ENCODE data around the gene ARHGEF10L. TPM values are rescaled to one million over a fixed set of nuclear protein-coding genes. Genes with fewer than 3 reads are reported as not detected.

ARHGEF10L gene
- total RNA-seq, 2 donors from 2014 or later = 81.4 to 93.1 TPM

- 66 to 72% methylated on average over 7 of the region's 7 CpGs for WGBS, 2 donors
- Histone ChIP-seq H3K4me1 (peaks cover 11% of the 10 kb centered on the region), H3K27ac (no peak overlapping the region), H3K9me3 (no peaks in the 10 kb centered on the region), H3K27me3 (no peaks in the 10 kb centered on the region), H3K36me3 (replicated peaks in 1 of 2; ENCODE audit: insufficient read depth in 1 of 2, low read depth in 2 of 2) (peaks cover 0 to 10% of the 10 kb centered on the region in 2 donors), H3K4me3 (no peak overlapping the region)
- DNase-seq = peak; percentile 35 to 58 (median 43)
- intact Hi-C loops (cut with DNase I) = no loop called here
- peak; percentile 47 for ATAC-seq
- TF ChIP-seq CTCF (IDR thresholded peaks at IDR 0.05) (no peak), POLR2A (IDR thresholded peaks at IDR 0.05) (no peak)
Observed at GRCh38 chr1:17686258-17686657, 146.8 kb downstream of the ARHGEF10L start.

DNA sequence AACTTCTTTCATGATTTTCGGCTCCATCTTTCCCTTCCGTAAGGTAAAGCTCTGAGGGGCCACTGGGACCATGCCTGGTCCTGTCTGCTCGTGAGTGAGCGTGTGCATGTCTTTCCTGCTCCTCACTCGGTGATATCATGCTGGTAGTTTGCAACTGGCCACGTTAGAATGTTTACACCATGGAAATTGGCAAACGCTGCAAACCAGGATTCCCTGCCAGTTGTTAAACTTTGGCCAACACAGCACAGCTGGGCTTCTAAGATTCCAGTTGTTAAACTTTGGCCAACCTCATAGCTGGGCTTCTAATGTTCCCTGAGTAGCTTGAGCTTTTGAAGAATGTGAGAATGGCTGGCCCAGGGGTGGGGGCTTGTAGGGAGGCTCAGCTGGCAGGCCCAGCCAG is 147.6 kb downstream of the ARHGEF10L start:
- no peak for DNase-seq
- no peak overlapping the region for H3K27ac ChIP-seq
- H3K4me3 ChIP-seq = no peak overlapping the region
- TF ChIP-seq POLR2A (IDR thresholded peaks at IDR 0.05) = no peak
- no peak for TF ChIP-seq CTCF (IDR thresholded peaks at IDR 0.05)
- ATAC-seq = no peak
- no peaks in the 10 kb centered on the region for H3K9me3 ChIP-seq
- 68 to 71% methylated on average over 7 of the region's 7 CpGs for WGBS, 2 donors
- H3K4me1 ChIP-seq = peaks cover 11% of the 10 kb centered on the region
- H3K27me3 ChIP-seq = no peaks in the 10 kb centered on the region
- H3K36me3 ChIP-seq (replicated peaks in 1 of 2; ENCODE audit: insufficient read depth in 1 of 2, low read depth in 2 of 2) = peaks cover 0 to 13% of the 10 kb centered on the region in 2 donors
- intact Hi-C loops (cut with DNase I) = no loop called here

DNA sequence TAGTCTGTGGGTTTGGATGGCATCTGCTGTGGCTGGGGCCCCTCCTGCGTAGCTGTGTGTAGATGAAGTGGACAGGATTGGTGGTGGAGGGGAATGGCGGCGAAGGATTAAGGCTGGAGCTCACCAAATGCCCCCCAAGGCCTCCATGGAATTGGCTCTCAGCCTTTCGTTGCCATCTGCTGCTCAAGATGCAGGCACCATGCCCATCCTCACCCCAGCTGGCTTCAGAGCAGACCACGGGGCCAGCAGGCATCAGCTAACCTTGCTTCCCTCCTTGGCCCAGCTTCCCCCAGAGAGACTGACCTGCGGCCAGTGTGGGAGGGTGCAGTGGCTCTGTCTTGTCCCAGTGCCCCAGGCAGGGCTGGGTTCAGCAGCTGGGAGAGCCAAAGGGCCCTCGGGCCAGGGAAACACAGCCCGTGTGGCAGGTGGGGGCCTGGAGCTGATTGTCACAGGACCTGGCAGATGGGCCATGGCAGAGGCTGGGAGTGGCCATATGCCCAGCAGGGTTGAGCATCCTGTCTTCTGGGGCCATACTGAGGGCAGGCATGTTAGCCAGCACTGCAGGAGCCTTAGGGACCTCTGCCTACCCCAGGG is 148.8 kb downstream of the ARHGEF10L start:
- Histone ChIP-seq H3K36me3 (replicated peaks in 1 of 2; ENCODE audit: insufficient read depth in 1 of 2, low read depth in 2 of 2) (peaks cover 0 to 22% of the 10 kb centered on the region in 2 donors), H3K4me1 (peaks cover 11% of the 10 kb centered on the region), H3K9me3 (no peaks in the 10 kb centered on the region), H3K4me3 (no peak overlapping the region), H3K27me3 (no peaks in the 10 kb centered on the region), H3K27ac (no peak overlapping the region)
- WGBS, 2 donors = 96% methylated on average over 6 to 8 of the region's 8 CpGs
- DNase-seq (no peak), ATAC-seq (no peak)
- intact Hi-C loops (cut with DNase I) = no loop called here
- TF ChIP-seq POLR2A (IDR thresholded peaks at IDR 0.05) (no peak), CTCF (IDR thresholded peaks at IDR 0.05) (no peak)

- Histone ChIP-seq H3K4me1 (peaks cover 11% of the 10 kb centered on the region), H3K27me3 (no peaks in the 10 kb centered on the region), H3K36me3 (replicated peaks in 1 of 2; ENCODE audit: insufficient read depth in 1 of 2, low read depth in 2 of 2) (peaks cover 0 to 25% of the 10 kb centered on the region in 2 donors), H3K9me3 (no peaks in the 10 kb centered on the region), H3K27ac (no peak overlapping the region), H3K4me3 (no peak overlapping the region)
- DNase-seq = no peak
- 90 to 93% methylated on average over 7 to 9 of the region's 9 CpGs for WGBS, 2 donors
- TF ChIP-seq CTCF (IDR thresholded peaks at IDR 0.05) = no peak
- TF ChIP-seq POLR2A (IDR thresholded peaks at IDR 0.05) = no peak
- ATAC-seq = no peak
- intact Hi-C loops (cut with DNase I) = no loop called here
Observed at GRCh38 chr1:17689011-17689410, 149.5 kb downstream of the ARHGEF10L start.
